GM21360 (cell line): ENCODE measurements around the gene CCNL2.
"Not testable (repeated sequence)": the region's sequence is repeated elsewhere in the genome, so short reads cannot be mapped to it uniquely, and the experiment has no call there.

Experiments
- ATAC-seq: cut with Tn5 transposase; IDR thresholded peaks from one replicate; pipeline ENCODE4 v1.9.1; 2021; ENCODE audit warnings: mild to moderate bottlenecking, moderate library complexity; ENCODE audit not compliant: unreplicated experiment

The CCNL2 gene

DNA sequence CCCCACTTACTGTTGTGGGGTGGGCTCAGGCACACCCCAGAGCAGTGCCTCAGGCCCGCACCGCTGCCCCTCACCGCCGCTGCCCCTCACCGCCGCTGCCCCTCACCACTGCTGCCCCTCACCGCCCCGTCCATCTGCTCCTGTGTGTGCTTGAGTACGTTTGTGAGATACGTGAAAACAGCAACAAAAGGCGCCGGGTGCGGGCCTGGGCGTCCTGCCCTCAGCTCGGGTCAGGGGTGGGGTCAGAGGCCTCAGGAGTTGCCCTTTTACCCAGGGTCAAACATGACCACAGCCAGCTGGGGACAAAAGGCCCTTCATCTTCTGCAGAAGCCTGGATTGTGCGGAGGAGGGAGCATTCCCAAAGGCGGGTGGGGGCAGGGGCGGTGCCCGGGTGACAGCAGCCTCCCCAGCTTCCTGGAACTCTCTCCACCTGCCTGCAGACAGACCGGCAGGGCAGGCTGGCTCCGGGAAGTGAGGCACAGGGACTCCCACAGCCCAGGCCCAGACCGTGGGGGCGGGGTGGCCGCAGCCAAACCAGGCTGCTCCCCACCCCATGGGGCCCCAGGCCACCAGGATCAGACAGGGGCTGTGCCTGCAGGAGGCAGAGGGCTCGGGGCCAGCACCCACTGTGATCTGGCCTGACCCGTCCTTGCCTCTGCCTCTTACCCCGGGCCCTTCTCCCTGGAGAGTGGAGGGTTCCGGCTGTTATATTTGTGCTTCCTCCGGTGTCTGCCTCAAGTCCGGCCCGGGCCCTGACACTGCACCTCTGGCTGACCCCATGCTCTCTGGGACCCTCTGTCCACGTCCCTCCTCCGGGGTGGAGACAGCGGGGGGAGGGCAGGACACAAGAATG lies 34.0 kb upstream of the CCNL2 start:
- no peak for ATAC-seq

DNA sequence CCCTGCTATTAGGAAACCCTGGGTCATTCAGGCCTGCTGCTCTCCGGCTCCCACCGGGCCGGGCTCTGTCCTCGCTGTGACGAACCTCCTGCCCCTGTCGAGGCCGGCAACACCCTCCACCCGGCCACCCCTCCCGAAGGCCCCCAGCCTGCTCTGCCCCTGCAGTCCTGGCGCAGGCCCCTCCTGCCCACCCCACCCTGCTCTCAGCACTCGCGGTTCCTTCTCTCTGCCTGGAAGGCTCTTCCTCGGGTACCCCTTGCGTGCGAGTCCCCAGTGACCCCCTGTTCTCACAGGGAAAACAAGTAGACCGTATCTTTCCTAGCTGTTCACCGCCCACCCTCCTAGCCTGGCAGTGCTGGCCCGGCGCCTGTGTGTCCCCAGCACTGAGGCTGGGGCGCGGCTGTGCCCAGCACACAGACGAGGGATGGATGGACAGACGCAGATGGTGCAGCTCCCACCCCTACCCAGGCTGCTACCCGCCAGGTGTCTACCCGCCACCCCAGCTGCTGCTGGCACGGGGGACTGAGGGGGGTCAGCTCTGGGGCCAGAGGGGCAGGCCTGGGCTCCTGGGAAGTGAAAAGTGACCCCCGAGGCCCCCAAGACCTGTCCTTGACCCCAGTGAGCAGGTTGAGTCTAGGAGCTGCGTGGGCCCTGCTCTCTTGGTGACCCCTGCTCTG lies 33.3 kb upstream of the CCNL2 start:
- no peak for ATAC-seq

DNA sequence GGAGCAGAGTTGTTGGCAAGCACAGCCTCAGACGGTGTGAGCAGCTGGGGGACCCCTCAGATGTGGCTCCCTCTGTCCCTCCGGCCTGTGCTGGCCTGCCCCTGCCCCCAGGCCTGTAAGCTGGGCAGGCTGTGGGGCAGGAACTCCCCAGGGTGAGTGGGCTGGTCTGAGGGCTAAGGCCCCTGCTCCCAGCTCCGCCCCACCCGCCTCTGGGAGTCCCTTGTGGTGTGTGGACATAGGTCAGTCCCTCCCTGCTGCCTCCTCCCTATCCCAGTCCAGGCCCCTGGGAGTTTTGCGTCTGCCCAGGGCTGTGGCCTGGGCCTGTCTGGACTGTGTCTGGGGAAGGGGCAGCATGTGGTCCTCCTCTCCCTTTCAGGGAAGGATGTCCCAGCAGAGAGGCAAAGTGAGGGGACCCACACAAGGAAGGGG lies 32.7 kb upstream of the CCNL2 start:
- no peak for ATAC-seq

DNA sequence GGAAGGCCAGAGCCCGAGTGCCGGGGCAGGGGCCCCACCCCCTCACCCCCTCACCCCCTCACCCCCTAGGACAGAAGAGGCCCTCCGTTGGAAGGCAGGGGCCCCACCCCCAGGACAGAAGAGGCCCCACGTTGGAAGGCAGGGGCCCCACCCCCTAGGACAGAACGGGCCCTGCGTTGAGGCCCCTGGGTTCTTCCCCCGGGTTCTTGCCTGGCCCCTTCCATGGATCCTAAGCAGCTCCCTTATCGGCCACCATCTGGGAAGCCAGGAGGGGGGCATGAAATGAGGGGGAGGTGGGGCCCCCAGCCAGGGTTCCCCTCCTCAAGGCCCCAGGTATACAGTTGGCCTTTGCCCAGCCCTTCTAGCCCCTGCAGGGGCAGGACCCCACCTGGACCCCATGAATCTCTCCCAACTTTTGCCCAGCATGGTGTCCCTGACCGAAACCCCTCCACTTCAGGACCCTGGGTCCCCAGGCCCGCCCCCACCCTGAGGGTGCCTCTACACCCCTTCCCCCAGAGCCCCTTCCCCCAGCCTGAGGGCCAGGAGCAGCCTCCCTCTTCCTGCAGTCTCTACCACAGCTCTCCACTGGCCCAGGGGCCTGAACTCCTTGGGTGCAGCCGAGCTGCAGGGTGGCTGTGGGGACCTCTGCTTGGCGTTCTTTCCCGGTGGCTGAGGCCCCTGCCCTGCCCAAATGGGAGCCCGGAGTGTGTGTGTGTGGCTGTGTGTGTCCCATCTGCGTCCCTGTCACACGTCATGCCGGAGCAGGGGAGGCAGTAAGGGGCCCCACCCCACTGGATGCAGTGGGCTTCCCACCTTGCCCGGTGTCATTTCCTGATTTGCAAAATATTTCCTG lies 32.1 kb upstream of the CCNL2 start:
- ATAC-seq = no peak

DNA sequence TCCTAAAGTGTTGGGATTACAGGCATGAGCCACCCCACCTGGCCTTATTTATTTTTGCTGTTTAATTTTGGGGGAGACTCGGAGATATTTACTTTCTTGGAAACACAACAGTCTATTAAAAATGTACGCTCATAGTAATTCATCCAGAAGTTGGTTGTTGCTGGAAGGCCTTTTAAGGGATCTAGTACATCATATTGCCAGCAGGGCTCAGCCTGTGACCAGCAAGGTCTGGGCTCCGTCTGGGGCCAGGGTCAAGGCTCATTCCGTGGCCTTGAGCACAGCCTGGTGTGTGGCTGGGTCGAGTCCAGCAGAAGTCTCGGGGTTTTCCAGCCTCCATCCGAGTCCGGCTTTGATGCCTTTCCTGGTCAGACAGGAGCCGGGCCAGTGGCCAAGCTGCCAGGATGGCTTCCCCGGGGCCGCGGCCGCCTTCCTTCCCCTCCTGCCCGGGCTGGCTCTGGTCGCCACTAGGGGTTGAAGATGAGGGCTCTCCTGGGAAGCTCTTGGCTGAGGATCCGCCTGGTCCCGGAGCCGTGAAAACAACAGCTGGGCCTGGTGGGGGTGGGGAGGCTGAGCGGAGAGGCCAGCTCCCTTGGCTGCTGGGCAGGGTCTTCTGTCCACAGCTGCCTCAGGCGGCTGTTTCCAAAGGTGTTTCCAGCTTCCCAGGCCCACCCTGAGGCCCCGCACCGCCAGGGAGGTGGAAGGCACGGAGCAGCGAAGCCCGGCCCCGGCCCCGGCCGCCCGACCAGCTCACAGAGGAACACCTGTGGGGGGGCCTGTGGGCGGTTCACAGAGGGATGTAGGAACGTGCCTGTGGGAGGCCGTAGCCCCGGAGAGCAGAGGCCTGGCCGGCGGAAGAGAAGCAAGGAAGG lies 31.2 kb upstream of the CCNL2 start:
- no peak for ATAC-seq

DNA sequence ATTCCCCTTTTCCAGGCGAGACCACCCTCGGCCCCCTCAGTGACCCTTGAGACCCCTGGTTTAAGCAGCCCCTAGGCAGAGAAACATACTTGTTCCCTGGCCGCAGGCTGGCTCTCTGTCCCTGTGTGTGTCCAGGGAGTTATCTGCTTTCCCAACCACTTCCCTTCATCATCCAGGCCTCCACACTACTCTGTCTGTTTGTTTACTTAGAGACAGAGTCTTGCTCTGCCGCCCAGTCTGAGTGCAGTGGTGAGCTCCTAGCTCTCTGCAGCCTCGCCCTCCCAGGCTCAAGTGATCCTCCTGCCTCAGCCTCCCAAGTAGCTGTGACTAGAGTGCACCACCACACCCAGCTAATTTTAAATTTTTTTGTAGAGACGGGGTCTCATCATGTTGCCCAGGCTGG lies 30.5 kb upstream of the CCNL2 start:
- no peak for ATAC-seq

DNA sequence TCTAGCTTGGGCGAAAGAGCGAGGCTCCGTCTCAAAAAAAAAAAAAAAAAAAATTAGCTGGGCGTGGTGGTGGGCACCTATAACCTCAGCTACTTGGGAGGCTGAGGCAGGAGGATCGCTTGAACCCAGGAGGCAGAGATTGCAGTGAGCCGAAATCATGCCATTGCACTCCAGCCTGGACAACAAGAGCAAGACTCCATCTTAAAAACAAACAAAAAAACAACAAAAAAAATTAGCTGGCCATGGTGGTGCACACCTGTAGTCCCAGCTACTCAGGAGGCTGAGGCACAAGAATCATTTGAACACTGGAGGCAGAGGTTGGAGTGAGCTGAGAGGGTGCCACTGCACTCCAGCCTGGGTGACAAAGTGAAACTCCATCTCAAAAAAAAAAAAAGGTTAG lies 29.8 kb upstream of the CCNL2 start:
- ATAC-seq = not testable (repeated sequence)

DNA sequence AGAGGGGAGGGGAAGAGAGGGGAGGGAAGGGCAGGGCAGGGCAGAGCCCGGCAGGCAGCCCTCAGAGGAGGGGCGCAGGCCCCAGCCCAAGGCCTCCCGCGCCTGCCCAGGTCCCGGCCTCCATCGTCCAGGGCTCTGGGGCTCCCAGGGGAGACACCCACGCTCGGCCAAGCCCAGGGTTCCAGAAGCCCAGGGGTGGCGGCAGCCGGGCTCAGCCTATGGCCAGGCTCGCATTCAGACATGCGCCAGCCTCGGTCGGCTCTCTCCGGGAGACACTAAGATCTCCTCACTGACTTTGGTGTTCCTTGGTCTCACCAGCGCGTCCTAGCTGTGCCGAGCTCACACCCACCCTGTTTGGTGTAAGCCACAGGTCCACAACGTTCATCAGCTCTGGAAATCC lies 29.0 kb upstream of the CCNL2 start:
- ATAC-seq = no peak

DNA sequence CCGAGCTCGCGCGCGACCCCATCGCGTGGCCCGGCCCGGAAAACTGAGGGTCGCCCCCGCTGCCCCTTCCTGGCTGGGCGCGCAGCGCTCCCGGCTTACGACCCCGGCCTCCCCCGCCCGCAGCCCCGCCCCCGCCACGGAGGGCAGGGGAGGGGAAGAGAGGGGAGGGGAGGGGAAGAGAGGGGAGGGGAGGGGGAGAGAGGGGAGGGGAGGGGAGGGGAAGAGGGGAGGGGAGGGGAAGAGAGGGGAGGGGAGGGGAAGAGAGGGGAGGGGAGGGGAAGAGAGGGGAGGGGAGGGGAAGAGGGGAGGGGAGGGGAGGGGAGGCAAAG lies 28.6 kb upstream of the CCNL2 start:
- no peak for ATAC-seq

DNA sequence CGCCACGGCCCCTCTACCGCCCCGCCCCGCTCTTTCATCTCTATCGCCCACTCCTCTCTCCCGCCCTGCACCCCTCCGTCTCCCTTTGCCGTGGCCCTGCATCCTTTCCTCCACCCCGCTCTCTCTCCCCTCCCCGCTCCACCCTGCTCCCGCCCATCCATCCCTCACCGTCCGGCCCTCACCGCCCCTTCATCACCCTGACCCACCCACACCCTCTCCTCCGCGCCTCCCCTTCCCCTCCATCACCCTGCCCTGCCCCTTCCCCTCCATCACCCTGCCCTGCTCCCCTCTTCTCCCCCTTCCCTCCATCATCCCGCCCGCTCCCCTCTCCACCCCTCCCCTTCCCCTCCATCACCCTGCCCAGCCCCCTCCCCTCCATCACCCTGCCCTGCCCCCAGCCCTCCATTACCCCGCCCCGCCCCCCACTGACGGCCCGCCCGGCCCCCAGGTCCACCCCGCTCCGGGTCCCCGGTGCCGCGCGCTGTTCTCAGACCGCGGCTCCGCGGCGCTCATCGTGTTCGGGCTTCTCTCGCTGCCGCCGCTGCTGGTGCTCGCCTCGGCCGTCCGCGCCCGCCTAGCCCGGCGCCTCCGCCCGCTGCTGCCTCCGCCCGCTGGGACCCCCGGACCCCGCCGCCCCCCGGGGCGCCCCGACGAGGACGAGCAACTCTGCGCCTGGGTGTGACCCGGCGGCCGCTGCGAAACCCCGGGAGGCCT lies 28.1 kb upstream of the CCNL2 start:
- ATAC-seq = no peak

DNA sequence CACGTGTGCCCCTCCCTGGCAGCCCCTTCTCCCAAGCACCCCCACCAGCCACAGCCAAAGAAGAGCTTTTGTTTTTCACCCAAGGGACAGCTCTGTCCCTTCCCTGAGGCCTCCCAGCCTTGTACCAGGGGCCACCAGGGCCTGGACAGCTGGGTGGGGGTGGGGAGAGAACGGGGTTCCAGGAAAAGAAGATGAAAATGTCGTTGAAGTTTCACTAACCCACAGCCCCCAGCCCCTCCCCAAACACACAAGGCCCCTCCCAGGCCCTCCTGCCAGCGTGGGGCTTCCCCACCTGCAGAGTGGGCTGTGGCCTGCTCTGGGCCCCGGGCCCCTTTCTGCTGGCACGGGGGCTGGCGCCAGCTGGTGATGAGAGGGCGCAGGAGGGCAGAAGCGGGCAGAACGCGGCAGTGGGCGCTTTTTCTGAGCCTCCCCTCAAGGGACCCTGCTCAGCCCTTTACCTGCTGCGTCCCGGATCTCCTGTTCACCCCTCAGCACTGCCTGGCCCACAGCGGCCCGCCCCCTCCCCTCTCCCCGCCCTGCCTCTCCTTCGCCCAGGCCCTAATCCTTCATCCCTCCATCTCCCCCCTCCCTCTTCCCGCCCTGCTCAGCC lies 27.5 kb upstream of the CCNL2 start:
- no peak for ATAC-seq

DNA sequence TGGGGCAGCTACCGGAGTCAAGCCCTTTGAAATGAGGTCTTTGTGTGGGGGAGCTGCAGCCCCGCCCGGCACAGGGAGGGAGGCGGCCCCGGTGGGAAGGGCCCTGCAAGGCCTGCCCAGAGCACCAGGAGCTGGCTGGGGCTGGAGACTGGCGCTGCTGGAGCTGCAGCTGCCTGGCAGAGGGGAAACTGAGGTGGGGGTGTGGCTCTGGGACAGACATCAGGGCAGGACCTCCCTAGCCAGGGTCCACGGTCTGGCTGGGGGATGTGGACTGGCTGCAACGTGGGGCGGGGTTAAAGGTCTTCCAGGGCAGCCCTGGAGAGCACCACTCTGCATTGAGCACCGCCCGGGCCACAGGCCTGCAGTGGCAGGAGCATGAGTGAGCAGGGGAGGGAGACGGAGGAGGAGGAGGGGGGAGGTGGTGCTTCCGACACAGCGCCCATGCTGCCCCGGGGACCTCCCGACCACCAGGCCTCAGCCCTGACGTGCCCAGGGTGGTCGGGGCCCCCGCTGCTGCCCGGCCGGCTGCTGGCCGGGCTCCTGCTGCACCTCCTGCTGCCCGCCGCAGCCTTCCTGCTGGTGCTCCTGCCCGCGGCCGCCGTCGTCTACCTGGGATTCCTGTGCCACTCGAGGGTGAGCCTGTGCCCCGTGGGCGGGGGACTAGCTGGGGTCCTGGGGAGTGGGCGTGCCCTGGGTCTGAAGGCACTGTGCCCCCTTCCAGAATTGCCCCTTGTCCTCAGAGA lies 26.8 kb upstream of the CCNL2 start:
- no peak for ATAC-seq

DNA sequence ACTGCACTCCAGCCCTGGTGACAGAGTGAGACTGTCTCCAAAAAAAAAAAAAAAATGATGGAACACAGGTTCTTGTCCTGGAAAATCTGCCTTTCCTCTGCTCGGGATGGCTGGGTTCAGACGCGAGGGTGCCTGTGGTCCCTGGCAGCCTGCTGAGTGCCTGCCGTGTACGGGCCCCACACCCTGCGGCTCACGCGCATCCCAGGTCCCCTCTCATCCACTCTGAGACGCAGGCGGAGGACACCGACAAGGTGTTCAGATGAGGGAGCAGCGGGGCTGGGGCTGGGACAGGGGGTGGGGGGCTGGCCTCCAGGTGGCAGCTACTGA lies 26.3 kb upstream of the CCNL2 start:
- no peak for ATAC-seq

DNA sequence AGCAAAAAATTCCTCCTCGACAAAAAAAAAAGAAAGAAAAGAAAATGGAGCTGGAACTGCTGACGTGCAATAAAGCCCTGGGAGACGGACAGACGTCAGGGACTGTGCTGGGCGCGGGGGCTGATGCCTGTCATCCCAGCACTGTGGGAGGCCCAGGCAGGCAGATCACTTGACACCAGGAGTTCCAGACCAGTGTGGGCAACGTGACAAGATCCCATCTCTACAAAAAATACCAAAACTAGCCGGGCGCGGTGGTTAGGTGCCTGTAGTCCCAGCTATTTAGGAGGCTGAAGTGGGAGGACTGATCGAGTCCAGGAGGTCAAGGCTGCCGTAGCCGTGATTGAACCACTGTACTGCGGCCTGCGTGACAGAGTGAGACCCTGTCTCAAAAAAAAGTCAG lies 25.6 kb upstream of the CCNL2 start:
- ATAC-seq = no peak

DNA sequence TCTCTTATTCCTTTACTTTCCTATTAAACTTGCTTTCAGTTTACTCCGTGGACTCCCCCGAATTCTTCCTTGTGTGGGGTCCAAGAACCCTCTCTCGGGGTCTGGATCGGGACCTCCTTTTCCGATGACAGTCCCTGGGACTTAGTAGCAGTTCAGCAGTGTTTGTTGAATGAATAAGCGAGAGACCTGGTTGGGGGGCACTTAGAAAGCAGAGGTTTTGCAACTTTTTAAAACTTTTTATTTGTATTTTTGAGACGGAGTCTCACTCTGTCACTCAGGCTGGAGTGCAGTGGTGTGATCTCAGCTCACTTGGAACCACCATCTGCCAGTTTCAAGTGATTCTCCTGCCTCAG lies 24.1 kb upstream of the CCNL2 start:
- ATAC-seq = no peak

DNA sequence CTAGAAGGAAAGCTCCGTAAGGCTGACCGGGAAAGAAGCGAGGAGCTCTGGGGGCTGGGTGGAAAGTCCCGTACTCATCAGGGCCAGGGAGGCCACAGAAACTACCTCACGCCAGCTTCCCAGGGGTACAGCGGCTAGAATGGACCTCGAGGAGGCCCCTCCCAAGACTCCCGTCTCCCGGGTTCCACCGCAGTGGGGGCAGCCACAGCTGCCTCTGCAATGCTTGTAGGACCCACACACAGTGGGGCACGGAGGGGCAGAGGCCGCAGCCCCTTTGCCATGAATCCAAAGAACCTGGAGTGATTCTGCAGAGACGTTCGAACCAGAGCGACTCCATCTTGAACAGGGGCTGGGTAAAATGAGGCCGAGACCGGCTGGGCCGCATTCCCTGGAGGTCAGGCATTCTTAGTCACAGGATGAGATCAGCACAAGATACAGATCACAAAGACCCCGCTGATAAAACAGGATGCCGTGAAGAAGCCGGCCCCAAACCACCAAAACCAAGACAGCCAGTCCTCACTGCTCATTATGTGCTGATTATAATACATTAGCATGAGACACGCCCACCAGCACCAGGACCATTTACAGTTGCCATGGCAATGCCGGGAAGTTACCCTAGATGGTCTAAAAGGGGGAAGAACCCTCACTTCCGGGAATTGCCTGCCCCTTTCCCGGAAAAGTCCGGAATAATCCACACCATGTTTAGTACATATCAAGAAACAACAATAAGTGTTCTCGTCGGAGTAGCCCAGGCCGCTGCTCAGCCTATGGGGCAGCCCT lies 23.5 kb upstream of the CCNL2 start:
- no peak for ATAC-seq

DNA sequence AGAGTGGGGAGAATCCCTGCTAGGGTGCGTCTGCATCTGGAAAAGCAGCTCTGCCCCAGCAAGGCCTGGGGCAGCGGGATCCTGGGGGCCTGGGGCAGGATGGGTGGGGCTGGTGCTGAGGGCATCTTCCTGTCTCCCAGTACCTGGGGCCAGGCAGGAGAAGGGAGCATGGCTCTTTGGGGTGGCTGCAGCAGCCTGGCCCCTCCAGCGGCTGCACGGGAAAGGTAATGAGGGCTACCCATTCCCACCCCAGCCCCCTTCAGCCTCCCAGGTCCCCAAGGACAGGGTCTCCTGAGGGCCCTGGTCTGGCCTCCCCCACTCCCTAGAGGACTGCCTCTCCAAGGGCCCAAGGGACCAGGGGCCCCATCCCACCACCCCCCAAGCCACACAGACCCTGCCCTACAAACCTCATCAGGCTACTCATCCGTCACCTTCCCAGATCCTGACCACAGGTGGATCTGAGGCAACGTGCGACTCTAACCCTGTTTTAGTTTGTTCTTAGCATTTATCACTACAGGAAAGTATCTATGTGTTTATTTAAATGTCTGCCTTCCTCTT lies 22.9 kb upstream of the CCNL2 start:
- ATAC-seq = no peak
